NCI-H146 (cell line): Measurements from ENCODE around the gene SH3TC2.

Experiments
- DNase-seq: peaks from one replicate; lab custom pipeline; 2025; lab: John Stamatoyannopoulos, UW

SH3TC2 gene

DNA sequence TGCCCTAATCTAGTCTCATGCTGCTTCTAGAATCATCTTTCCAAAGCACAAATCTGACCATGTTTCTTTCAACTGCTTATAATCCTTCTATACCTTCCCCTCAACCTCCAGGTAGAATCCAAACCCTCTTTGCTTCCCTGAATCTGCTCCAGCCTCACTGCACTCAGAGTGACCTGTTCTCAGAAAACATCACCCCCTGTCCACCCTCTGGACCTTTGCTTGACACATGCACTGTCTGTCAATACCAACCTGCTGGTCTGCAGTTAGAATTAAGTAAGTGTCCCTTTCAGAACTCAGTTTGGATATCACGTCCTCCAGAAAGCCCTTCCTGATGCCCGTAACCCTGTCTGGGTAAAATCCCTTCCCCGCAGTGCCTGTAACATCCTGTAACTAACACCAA is 63.1 kb downstream of the SH3TC2 start:
- DNase-seq: no peak

DNA sequence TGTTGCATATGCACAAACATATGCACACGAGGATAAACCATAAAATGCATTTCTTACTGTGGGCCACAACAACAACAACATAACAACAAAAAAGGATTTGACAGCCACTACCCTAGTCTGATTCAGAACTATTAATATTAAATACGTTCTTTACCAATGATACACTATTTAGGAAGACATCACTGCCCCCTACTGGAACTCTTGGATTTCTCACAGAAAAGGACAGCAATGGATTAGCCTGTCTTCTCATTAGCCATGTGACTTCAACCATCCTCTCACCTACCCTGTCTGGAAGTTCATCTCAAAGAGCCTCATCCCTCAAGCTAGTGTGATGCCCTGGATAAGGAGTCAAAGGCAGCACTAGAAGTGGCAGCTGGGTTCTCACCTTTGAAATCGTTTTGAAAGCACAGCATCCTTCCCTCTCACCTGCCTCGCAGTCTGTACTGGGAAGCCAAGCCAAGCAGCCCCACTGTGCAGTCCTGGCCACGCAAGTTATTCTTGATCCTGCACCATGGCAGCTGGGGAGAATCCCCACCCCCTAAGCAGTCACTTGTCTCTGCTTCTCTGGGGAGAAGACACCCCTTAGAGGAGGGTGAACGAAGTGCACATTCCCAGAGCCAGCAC is 64.6 kb downstream of the SH3TC2 start:
- DNase-seq: no peak

GRCh38 chr5:148996270-148996669 is 66.6 kb downstream of the SH3TC2 start:
- no peak for DNase-seq

GRCh38 chr5:148995791-148996190 is 67.1 kb downstream of the SH3TC2 start:
- no peak for DNase-seq

DNA sequence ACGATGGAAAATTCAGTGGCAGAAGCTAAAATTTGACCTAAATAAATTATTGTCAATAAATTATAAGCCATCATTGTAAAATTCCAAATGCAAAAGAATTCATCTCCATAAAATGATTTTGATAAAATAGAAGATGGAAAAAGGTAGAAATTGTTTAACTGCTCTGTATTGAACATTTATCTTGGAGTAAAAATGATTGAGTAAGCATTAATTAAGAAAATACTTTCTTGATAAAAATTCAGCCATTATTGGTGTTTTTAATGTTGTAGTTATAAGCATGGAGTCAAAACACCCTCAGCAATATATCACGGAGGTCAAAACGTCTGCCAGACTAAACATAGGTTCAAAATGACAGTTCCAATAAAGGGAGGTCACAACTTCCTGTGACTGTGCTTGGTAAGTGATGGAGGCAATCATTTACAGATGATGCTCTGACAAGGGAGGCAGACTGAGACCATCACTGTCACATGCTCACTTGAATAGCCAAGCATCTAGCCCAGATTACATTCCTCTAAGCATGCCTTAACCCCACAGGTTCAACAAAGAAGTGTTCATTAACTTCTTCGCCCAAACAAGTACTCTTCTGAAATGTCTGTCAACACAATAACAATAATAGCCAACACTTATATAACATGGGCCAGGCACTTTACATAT is 69.5 kb downstream of the SH3TC2 start:
- no peak for DNase-seq

- no peak for DNase-seq
Measured at GRCh38 chr5:148992265-148992664, 70.6 kb downstream of the SH3TC2 start.

GRCh38 chr5:148991566-148991965 is 71.3 kb downstream of the SH3TC2 start:
- DNase-seq: no peak

DNA sequence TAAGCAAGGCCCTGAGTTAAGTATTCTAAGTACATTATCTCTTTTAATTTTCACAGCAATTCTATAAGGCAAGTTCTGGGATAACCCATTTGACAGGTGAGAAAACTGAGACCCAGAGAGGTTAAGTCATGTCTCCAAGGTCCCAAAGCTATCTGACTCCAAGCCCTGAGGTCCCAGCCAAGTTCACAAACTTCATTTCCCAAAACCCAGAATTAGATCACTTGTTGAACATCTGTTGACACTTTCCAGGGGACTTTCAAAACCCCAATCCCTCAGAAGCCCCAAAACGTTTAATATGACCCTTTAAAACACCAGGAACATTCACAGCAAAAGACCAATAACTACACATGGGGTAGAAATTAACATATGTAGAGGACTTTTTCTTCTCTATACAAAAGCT is 72.0 kb downstream of the SH3TC2 start:
- no peak for DNase-seq

- DNase-seq: no peak
Measured at GRCh38 chr5:148989567-148989966, 73.3 kb downstream of the SH3TC2 start.

- no peak for DNase-seq
Measured at GRCh38 chr5:148988328-148988727, 74.5 kb downstream of the SH3TC2 start.

DNA sequence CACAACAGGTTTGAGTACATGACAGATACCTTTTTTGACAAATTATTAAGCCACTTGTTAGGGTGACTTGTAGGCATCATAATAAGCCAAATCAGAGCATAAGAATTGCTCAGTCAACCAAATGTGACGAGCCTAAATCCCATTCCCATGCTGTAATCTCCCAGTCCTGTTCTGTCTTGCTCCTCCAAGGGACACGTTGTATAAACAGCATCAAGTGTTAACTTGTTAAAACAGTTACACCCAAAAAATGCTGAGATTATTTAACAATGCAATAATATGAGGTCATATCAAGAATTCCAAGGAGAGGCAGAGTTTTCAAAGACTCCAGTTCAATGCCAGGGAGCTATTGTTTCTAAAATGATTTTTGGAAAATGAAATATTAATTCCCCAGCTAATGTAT is 76.2 kb downstream of the SH3TC2 start:
- DNase-seq: no peak

DNA sequence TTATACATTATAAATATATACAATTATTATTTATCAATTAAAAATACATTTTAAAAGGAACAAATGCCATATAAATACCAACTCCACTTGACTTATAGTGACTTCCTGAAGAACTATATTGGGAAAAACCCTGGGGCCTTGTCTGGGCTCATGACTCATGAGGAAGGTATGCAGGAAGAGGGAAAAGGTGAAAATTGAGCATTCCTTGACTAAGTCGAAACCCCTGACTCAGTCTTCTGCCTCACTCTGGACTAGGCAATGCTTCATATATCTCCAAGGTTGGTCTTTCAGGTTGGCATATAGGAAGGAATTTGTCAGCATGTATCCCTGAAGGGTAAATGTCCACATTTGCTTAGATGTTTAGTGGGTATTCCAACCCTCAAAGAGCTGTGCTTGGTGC is 78.5 kb downstream of the SH3TC2 start:
- DNase-seq: no peak

DNA sequence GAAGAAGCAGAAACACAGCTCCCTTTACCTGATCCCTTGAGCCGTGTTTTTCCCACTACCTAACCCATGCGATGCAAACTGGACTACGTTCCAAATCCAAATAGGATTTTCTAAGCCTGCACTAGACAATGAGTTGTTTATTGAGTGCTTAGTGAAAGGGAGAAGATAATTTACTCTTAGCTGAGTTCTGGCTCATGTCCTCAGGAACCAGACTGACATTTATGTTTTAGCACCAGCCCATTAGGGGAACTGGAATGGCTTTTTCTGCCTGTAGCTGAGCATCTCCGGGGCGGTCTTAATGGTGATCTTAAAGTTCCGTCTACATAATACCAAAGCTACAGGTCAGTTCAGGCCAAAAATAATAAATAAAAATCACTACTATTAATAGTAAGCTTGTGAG is 81.5 kb downstream of the SH3TC2 start:
- DNase-seq: no peak

- no peak for DNase-seq
Measured at GRCh38 chr5:148980731-148981130, 82.1 kb downstream of the SH3TC2 start.

- no peak for DNase-seq
Measured at GRCh38 chr5:148979083-148979723, 83.7 kb downstream of the SH3TC2 start.

GRCh38 chr5:148978370-148979082 is 84.3 kb downstream of the SH3TC2 start:
- DNase-seq: no peak

GRCh38 chr5:148976569-148977381 is 86.1 kb downstream of the SH3TC2 start:
- DNase-seq: no peak

DNA sequence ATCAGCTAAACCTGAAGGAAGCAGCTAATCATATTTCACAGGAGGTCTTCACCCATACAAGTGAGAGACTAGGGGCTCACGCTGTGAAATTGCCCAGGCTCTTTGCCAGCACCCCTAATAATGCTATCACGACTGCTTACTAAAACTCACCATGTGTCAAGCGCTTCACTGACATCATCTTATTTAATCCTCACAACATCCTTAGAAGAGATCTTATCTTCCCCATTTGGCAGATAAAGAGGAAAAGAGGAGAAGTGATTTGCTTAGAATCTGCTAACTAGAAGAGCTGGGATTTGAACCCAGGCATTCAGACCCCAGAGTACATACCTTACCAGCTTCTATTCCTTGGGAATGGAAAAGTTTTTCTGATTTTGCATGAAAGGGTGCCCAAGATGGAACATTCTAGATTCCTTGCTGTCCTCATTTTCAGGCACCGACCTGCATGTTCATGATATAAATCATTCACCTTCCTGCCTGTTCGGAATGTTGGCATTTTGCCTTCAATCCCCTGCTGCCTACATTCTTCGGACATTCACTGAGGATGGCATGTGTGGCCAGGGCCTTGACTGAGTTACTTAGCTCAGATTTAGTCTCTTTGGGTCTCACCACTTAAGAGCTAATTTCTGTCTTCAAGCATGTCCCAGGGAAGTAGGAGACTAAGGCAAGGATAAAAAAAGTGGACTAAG is 88.1 kb downstream of the SH3TC2 start:
- DNase-seq: no peak

GRCh38 chr5:148973455-148973854 is 89.4 kb downstream of the SH3TC2 start:
- no peak for DNase-seq

DNA sequence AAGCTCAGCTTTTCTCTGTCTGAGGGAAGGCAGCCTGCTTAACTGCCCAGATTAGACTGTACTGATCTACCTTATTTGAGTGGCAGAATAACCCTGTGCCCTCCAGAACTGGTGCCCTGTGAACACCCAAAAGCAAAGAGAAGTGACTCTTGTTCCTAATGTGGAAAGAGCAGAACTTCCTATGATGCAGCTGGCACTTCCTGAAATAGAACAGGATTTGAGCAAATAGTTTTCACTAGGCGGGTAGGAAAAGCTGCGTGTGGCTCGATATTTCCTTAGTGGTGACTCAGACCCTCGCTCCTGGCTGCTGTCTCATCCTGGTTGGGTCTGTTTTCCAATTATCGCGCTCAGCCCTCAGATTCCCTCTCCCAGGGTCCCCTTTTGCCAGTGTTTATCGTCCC is 89.9 kb downstream of the SH3TC2 start:
- DNase-seq: no peak

GRCh38 chr5:148972396-148972795 is 90.5 kb downstream of the SH3TC2 start:
- DNase-seq: no peak

DNA sequence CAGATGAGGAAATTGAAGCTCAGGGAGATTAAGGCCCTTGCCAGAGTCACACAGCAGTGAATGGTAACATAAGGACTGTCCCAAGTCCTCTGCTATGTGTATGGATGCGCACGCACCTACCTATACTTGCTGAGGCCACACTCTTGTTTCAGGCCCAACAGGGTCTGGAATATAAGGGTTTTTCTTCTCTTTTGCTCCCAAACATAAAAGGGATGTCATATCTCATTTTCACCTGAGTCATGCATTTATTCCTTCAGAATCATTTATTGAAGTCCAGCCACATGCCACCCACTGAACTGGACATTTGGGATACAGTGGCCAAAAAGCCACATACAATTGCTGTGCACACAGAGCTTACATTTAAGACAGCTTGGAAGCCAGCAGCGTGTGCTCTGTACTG is 92.0 kb downstream of the SH3TC2 start:
- DNase-seq: no peak
